ENCODE results near the gene ACSS1. TPM values are rescaled to one million over a fixed set of nuclear protein-coding genes. Genes with fewer than 3 reads are reported as not detected.

ACSS1 gene
- total and polyA plus RNA-seq, 7 donors, result 8.8 to 53.3 (median 16.8) TPM

DNA sequence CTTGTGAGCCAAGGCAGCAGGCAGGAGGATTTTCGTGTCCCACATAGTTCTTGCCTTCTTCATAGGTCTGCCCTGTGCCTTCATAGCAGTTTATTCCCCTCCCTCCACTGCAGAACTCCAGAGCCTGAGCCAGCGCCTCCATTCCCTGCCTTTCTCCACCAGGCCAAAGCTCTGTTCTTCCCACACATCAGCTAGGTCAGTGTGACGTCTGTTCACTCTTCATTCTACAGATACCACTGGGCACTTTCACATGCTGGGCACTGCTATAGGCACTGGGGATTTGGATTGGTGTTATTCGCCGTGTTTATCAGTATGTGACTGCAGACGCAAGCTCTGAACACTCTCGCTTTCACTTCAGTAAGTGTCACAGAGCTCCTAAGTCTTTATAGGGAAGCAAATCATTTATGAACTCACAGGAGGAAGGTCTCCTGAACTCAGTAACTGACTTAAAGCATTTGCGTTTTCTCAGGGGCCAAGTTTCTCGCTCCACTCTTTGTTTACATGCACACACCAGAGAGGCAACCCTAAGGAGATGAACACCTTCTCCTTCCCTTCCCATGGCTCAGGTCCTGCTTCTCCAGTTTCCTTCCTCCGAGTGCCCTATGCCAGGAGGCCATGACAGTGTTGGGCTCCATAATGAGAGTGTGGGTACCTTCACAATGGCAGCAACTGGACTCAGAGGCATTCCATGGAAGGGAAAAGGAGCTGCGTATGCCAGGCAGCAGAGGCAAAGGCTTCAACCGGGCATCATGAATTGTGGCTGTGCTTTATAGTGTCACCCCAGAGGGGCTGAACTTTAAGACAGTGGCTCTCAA, 59.1 kb downstream of the ACSS1 start:
- H3K4me3 ChIP-seq, result no peak overlapping the region
- DNase-seq, result peak in 1 of 2 donors; percentile 28
- TF ChIP-seq, protein P1, sequence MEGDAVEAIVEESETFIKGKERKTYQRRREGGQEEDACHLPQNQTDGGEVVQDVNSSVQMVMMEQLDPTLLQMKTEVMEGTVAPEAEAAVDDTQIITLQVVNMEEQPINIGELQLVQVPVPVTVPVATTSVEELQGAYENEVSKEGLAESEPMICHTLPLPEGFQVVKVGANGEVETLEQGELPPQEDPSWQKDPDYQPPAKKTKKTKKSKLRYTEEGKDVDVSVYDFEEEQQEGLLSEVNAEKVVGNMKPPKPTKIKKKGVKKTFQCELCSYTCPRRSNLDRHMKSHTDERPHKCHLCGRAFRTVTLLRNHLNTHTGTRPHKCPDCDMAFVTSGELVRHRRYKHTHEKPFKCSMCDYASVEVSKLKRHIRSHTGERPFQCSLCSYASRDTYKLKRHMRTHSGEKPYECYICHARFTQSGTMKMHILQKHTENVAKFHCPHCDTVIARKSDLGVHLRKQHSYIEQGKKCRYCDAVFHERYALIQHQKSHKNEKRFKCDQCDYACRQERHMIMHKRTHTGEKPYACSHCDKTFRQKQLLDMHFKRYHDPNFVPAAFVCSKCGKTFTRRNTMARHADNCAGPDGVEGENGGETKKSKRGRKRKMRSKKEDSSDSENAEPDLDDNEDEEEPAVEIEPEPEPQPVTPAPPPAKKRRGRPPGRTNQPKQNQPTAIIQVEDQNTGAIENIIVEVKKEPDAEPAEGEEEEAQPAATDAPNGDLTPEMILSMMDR (IDR thresholded peaks at IDR 0.05), result no peak
- 73% methylated on average over 12 of the region's 12 CpGs for WGBS, 3 donors
- ATAC-seq, result no peak
- H3K9me3 ChIP-seq, result no peaks in the 10 kb centered on the region
- intact Hi-C loops (cut with DNase I), result loop anchor here (5.0 kb wide), 4 partner anchors 33 to 398 kb away; no protein-coding TSS in a partner anchor
- H3K4me1 ChIP-seq, result peaks cover 23% of the 10 kb centered on the region
- H3K36me3 ChIP-seq (ENCODE audit: insufficient read depth in 1 of 2, low read depth in 1 of 2), result no peaks in the 10 kb centered on the region
- no peak overlapping the region for H3K27ac ChIP-seq
- no peaks in the 10 kb centered on the region for H3K27me3 ChIP-seq (ENCODE audit: insufficient read depth in 3 of 3, low read length in 2 of 3)

DNA sequence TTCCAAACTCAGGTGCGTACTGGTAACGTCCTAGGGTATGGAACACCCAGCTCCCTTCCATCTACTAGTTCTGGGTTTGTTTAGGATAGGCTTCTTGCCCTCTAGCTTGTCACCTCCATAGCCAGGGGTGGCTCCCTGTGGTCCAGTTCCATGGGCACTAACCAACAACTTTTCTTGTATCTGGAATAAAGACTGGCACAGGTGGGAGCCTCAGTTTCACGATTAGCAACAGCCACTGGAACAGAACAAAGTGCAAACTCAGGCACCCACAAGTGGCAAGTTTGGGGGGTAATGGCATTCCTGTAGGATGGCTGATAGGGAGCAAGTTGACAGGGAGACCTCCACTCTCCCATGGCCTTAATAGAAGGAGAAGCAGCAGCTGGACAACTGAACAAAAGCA, 59.8 kb downstream of the ACSS1 start:
- Histone ChIP-seq H3K4me1 (peaks cover 29% of the 10 kb centered on the region), H3K27ac (no peak overlapping the region), H3K9me3 (no peaks in the 10 kb centered on the region), H3K27me3 (ENCODE audit: insufficient read depth in 3 of 3, low read length in 2 of 3) (no peaks in the 10 kb centered on the region), H3K4me3 (no peak overlapping the region), H3K36me3 (ENCODE audit: insufficient read depth in 1 of 2, low read depth in 1 of 2) (no peaks in the 10 kb centered on the region)
- DNase-seq (peak in 1 of 2 donors; percentile 19), ATAC-seq (no peak)
- TF ChIP-seq, protein P1 (IDR thresholded peaks at IDR 0.05), result no peak
- 60 to 77% (median 68%) methylated on average over 3 of the region's 3 CpGs for WGBS, 3 donors
- intact Hi-C loops (cut with DNase I), result loop anchor here (5.0 kb wide), 4 partner anchors 34 to 399 kb away; no protein-coding TSS in a partner anchor

DNA sequence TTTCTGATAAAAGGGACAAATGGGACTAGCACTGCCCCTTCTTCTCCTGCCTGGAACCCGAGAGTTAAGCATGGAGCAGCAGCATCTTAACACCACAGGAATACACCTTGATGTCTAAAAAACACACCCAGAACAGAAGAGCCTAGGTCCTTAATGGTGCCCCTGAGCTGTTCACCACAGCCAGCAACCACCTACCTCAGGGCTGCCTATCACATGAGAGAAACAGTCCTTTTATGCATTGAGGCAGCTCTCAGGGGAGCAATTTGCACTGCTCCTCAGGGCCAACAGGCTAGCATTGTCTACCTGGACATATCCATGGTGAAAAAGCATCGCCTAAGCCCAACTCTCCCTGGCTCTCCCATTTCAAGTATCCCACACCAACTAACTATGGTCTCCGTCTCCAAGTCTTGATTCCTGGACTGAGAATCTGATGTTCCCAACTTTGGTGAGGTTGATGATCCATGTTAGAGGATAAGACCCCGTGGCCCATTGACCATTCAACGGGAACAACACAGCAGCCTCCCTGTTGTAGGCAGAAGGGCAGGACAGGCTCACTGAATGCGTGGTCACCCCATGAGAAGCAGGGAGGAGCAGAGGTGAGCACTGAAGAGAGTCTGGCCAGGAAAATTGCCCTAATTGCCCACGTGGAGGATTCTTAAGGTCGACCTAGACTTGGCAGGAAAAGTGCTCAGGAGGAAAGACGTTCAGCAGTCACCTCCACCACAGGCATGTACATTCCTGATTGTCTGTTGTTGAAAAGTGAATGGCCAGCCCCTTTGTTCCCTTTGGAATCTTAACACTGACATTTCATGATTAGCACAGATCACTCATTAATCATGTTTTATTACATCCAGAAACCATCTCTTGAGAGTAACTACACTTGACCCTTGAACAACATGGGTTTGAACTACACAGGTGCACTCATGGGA, 61.2 kb downstream of the ACSS1 start:
- WGBS, 3 donors, result 59 to 66% (median 65%) methylated on average over 9 of the region's 9 CpGs
- Histone ChIP-seq H3K36me3 (ENCODE audit: insufficient read depth in 1 of 2, low read depth in 1 of 2) (no peaks in the 10 kb centered on the region), H3K27ac (no peak overlapping the region), H3K4me1 (peaks cover 31% of the 10 kb centered on the region), H3K27me3 (ENCODE audit: insufficient read depth in 3 of 3, low read length in 2 of 3) (no peaks in the 10 kb centered on the region), H3K9me3 (no peaks in the 10 kb centered on the region), H3K4me3 (no peak overlapping the region)
- intact Hi-C loops (cut with DNase I), result loop anchor here (5.0 kb wide), 4 partner anchors 36 to 401 kb away; no protein-coding TSS in a partner anchor
- TF ChIP-seq, protein P1 (IDR thresholded peaks at IDR 0.05), result no peak
- ATAC-seq (no peak), DNase-seq (peak in 1 of 2 donors; percentile 21)

DNA sequence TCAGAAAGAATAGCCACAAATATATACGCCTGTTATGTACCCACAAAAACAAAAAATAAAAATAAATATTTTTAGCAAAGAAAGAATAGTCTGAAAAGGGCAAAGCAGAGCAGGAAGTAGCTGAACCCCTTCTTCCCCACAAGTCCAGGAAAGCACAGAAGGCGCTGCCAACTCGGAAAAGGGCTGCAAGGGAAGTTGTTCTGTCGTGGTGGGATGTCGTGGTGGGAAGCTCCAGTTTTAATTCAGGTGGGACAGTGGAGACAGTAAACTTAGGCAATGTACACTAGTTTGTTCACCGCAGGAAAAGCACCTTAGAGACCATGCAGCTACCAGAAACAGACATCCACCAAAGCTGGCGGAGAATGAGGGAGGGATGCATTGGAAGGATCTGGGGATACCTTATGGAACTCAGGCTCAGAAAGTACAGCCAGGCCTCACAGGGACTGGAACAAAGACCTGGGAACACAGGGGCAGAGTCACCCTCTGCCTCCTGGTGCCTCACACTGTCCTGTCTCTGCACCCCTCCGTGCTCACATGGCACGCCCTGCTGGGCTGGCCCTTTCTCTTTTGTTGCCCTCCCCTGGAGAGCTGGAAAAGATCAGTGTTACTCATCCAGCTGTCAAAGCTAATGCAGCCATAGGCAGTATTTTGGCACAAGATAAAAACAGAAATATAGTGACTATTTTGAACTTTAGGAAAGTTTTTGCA, 62.0 kb downstream of the ACSS1 start:
- Histone ChIP-seq H3K27ac (no peak overlapping the region), H3K9me3 (no peaks in the 10 kb centered on the region), H3K4me3 (no peak overlapping the region), H3K36me3 (ENCODE audit: insufficient read depth in 1 of 2, low read depth in 1 of 2) (no peaks in the 10 kb centered on the region), H3K4me1 (peaks cover 35% of the 10 kb centered on the region), H3K27me3 (ENCODE audit: insufficient read depth in 3 of 3, low read length in 2 of 3) (no peaks in the 10 kb centered on the region)
- intact Hi-C loops (cut with DNase I), result loop anchor here (1.0 to 5.0 kb wide), 6 partner anchors 36 to 401 kb away; no protein-coding TSS in a partner anchor
- ATAC-seq, result no peak
- 80 to 88% (median 86%) methylated on average over 9 of the region's 9 CpGs for WGBS, 3 donors
- peak in 1 of 2 donors; percentile 22 for DNase-seq
- TF ChIP-seq, protein P1 (IDR thresholded peaks at IDR 0.05), result no peak

Measured in psoas muscle (tissue), 8 donors.